Stimulated activated CD4-positive, alpha-beta T cell treated with anti-CD3 and anti-CD28 coated beads, TNF-alpha, amount 100 ng/mL, for 1 hour (primary cell): ENCODE data around the gene ABCB4.

Experiments used
- DNase-seq, 3 donors: peaks; one replicate each; pipeline ENCODE4 v3.0.0-alpha.2; 2020; ENCODE audit warnings: low read depth in 3 of 3, low spot score in 1 of 3

Gene ABCB4

DNA sequence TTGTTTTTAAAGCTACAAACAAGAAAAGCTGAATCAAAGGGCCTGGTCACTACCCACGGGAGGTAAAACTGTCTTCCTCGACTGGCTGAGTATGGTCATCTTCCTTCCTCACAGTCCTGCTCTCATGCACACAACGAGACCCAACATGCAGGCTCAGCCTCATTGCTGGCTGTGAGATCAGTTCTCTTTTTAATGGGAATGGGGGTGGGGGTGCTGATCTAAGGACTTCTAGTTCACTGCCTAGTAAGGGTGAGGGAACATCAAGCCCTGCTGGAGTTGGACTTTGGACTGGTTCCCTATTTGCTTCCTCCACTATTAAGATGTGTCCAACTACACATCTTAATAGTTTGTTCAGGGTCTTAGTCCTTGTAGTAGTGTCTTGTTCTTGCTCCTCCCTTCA is 48.2 kb downstream of the ABCB4 start:
- DNase-seq = no peak

DNA sequence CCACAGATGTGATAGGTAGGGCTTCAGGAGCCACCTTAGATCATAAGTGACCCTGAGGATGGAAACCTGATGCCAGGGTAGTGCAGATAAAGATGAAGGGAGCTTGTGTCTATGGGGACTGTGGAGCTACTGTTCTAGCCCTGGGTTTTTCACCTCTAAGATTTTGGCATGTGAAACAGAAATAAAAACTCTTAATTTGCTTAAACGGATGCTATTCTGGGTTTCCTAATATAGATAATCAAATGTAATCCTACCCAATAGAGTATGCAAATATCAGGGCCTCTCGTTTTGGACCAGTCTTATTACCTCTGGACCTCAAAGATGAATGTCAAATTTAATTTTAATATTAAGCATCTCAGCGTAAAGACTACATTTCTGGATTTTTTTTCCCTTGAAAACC is 49.3 kb downstream of the ABCB4 start:
- no peak for DNase-seq

DNA sequence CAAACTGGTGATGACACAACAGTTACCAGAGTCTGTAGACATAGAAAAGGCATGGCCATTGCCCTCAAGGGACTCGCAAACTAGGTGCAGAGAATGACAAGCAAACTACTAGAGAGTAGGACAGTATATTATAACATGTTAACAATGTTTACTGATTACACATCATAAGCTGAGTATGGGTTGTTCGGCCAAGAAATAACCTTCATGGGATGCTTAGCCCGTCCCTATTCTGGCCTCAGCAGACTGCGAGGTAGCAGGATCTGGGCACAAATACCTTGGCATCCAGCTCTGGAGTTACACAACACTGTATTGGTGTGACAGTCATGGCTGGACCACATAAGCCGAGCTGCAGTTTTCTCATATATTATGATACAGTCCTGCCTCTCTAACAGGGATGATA is 51.4 kb downstream of the ABCB4 start:
- DNase-seq = no peak

DNA sequence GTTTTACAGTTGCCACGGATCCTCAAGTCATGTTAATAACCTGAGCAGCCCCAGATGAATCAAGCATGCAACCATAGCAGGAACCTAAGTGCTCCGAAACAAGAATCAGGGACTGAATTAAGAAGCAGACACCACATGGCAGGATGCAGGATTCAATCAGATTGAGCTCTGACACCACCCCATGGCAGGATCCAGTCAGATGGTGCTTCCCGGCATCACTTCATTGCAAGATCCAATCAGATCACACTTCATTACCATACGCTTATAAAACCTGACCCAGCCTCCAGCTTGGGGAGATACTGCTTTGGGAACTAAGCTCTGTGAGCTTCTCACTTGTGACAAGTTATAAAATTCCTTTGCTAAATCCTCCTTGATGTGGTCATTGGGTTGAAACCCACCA is 55.3 kb downstream of the ABCB4 start:
- no peak for DNase-seq

DNA sequence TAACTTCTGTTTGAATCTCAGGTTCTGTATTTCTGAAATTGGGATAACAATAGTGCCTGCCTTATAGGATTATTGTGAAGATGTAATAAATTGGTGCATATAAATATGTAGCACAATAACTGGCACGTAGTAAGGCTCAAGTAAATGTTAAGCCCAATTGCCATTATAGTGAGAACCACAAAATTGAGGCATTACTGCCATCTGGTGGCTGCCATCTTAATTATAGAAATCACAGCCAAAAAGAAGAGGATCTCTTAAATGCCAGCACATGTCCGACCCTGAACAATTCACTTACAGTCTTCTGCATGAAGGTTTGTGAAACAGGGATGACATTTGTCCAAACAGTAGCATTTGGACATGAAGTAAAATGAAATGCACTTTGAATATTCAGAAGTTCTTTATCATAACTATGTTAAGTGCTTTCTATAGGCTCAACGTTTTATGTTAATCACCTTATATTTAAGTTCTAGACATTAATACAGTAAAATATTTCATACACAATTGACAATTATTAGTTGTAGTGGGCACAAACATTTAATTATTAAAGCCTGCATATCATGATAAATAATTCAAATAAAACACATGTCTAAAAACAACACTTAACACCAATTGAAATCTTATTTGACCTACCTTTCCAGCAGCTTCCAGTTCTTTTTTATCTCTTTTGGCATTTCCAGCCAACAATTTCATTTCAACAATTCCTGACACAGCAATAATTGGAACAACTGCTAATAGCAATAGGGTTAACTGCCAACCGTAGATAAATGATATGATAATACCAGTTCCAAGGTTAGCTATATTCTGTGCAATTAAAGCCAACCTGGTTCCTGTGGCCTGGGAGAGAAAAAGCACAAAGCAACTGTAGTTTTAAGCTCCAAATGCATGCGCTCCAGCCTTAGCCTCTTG is 58.5 kb downstream of the ABCB4 start:
- DNase-seq = peak; percentile 24 to 37 (median 29)

DNA sequence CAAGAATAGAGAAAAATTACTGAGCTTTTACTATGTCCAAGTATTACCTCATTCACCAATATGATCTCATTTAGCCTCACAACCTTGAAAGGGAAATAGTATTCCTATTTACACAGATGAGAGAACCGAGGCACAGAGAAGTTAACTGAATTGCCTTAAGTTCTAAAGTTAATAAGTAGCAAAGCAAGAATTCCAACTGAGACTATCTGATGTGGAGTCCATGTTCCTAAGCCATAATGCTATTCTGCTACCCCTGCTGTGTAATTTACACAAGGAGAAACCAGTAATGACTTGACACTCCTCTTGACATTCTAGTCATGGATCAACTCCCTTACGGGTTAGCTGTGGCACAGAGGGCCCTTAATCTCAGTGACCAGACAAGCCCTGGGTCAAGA is 60.7 kb downstream of the ABCB4 start:
- DNase-seq = no peak

DNA sequence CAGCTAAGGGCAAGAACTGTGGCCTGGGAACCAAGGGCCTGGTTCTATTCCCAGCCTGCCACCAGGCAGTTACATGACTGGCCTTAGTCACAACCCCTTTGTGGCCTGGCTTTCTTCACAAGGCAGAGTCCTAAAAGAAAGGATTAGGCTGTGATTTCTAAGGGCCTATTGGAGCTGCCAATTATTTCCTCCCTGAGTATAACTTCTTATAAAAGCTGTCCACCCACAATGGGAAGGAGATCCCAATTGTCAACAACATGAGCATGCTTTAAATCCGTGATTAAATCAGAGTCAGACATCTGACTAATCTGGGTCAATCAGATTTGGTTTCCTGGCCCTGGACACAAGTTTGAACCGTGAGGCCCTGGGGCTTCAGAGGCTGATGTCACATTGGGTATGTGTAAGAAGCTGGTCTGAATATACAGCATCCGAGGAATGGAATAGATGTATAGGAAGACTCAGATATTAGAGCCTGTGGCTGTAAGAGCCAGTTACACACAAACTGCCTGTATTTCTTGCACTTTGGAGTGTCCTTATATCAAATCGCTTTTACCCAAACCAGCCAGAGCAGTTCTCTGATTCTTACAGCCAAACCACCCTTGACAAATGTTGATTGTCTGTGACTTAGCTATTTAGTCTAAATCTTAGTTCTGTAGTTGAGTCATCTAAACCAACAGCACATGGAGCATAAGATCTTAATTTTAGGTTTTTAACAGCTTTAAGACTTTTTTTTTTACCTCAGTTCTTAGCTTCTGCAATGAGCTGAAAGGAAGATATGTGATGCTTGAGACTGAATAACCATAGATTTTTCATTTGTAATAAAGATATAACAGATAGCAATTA is 61.3 kb downstream of the ABCB4 start:
- DNase-seq = no peak

DNA sequence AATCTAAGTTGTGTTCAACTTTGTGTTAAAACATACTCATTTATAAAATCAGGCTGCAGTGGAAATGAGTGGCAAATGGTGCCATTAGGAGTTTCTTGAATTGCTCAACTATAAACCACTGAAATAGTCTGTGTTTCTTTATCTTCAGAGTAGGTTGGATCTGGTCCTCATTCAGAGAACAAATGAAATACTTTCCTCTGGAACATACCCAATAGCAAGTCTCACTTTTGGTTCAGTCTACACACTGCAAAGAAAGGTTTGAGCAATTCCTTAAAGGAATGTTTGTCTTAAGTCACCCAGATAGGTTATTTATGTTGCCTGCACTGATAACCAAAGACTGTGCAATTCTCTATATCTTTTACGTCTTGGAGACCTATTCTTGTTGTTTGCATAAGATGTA is 62.5 kb downstream of the ABCB4 start:
- DNase-seq = no peak

DNA sequence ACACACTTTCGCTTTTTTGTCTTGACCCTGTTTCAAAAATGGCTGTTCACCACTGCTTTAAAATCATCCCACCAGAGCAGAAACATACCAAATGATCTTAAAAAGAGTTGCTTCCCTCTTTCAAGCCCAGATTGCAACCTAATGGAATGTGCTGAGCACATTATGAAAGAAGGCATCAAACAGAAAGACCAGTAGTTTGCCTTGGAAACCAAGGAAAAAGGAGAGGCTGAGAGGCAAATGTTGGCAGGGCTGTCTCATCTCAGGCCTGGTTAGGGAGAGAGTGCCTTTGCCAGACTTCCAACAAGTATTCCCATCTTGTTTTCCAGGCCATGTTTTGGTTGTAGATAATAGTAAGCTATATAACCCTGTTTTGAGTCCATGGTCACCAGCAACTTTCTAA is 64.3 kb downstream of the ABCB4 start:
- DNase-seq = no peak

DNA sequence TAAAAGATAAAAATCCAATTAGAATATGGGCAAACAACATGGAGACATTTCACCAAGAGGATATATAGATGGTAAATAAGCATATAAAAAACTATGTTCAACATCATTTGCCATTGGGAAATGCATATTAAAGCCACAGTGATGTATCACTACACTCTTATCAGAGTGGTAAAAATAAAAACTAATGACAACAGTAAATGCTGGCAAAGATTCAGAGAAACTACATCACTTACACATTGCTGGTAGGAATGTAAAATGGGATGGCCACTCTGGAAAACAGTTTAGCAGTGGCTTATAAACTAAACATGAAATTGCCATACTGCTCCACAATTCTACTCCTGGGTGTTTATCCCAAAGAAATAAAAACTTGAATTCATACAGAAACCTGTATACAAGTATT is 70.8 kb downstream of the ABCB4 start:
- no peak for DNase-seq

DNA sequence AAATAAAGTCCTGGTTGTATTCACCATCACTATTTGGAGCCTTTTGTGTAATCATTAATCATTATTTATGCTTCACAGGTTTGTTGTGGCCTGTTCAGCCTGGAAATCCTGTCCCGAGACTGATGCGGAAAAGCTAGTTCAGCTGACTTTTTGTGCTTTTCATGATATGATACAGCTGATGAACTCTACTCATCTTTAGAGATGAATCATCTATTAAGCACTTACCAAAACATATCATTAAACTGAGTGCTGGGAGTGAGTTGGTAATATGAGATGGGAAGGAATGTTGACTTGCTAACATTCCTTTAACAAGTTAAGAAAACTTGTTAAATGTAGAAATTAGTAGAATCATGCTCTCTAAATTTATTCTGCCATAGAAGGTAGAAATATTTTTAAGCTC is 77.0 kb downstream of the ABCB4 start:
- DNase-seq = no peak

DNA sequence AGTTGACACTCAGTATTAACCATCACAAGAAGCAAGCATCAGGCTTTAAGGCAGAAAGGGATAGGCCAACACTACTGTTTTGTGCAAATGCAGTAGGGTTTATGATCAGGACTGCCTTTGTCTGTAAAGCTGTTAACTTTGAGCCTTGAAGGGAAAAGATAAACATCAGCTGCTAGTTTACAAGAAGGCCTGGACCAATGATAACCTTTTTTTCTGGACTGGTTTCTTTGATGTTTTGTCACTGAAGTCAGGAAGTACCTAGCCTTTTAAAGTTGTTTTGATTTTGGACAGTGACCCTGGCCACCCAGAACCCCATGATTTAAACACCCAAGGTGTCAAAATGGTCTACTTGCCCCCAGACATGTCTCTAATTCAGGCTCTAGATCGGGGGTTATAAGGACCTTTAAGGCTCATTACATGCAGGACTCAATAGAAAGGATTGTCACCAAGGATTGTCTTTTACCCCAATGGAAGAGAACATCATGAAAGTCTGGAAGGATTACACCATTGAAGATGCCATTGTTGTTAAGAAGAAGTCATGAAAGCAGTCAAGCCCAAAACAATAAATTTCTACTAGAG is 79.9 kb downstream of the ABCB4 start:
- no peak for DNase-seq

DNA sequence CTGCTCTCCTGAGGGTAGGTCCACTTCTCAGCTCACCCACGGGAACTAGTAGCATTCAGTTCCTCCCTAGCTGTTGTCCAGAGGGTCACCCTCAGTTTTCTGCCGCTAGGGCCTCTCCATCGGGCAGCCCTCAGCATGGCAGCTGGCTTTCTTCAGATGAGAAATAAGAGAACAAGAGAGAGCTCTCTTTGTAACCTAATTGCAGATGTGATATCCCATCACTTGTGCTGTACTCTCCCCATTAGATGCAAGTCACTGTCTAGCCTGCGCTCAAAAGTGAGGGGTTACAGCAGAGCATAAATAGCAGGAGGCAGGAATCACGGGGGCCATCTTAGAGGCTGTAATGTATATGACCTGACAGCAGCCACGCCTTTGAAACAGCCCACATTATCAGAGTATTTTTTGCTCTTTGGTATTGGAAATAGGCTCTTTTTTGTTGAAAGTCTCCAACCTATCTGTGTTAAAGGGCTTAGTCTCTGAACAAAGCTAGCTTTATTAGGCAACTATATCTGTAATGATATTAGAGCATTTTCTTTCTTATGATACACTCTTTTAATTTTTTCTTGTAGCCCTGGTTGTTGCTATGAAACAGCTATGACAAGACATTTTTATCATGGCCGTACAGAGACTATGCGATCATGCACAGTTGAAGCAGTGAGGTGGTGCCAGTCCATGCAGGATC is 84.3 kb downstream of the ABCB4 start:
- DNase-seq = no peak

DNA sequence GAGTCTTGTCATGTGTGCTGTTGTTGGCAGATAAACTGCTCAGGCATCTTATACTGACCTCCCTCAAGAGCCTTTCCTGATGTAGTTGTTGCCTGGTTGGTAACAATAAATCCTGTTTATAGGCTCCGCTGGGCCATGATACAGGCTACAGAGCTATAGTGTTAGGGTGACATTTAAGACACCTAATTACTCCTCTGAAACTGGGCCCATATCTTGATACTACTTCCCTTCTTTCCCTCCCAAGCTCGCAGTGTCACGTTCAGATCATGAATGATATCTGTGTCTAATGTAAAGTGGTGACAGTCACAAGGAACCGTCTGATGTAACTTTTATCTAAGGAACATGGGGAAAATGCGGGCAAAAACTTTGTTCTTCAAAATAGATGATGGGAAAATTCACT is 94.6 kb downstream of the ABCB4 start:
- DNase-seq = no peak

DNA sequence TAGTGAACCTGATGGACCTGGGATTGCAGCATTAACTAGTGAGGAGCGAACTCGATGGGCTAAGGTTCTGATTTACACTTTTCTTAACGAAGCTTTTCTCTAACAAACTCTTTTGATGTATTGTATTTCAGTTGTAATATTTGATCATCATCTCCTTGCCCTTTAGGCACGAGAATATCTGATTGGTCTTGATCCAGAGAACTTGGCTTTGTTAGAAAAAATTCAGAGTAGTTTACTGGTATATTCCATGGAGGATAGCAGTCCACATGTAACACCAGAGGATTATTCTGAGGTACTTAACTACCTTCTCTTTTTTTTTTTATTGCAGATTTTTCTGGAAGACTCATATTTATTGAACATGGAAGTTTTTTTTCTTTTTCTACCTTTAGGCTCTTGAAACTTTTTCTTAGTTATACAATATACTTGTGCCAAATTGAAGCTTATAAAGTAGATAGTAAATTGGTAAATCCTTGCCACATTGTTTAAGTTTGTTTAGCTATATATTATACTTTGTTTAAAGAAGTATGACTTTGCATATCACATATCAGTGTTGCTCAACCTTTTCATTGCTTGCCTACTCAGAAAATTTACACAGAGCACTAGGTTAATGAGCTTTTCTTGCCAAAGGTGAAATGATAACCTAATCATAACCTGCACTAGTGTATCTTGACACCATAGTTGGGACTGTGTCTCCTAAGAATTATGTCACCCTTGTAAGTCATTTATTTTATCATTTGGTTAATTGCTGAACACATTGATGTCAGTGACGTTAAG is 99.6 kb downstream of the ABCB4 start:
- DNase-seq = no peak

DNA sequence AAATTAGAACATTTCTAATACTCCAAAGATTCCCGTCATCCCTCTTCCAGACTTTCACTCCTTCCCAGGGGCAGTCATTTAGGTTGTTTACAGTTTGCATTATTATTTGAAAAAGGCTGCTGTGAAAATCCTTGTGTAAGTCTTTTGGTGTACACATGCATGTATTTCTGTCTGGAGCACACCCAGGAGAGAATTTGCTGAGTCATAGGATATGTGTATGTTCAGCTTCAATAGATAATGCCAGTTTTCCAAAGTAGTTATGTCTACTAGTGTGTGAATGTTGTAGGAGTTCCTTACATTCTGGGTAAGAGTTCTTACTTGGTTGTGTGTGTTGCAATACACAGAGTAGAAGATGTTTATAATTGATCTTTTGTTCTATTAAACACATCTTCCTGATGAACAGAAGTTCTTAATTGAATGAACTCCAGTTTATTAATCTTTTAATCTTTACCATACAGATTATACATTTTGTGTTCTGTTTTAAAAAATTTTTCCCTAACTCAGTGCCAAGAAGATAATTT is 104.8 kb downstream of the ABCB4 start:
- no peak for DNase-seq

DNA sequence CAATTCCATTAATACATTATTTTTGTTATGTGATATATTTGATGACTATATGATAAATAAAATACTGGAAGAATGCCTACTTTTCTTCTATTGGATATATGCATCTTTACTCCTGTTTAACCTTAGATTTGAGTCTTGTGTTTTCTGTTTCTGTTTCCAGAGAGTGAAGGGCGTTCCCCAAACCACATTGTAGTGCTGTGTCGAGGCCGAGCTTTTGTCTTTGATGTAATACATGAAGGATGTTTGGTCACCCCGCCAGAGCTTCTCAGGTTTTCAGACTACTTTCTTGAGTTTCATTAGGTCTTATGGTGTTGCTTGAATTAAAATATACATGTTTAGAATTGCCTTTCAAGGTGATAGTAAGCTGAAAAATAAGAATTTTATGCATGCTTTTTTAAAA is 106.3 kb downstream of the ABCB4 start:
- DNase-seq = no peak

DNA sequence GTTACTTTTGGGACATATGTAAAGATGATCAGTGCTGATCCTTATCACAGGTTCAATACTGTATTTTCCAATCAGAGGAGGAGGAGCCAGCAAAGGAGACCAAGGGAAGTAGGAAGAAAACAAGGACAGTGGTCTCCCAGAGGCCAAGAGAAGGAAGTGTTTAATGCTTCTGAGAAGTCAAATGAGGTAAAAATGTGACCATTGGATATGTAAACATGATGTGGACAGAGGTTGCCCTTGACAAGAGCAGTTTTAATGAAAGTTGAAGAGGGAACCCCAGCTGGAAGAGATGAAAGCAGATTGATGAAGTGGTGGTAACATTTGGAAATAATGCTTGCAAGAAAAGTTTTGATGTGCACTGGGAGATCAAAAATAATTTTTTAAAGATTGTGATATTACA is 111.2 kb downstream of the ABCB4 start:
- no peak for DNase-seq

DNA sequence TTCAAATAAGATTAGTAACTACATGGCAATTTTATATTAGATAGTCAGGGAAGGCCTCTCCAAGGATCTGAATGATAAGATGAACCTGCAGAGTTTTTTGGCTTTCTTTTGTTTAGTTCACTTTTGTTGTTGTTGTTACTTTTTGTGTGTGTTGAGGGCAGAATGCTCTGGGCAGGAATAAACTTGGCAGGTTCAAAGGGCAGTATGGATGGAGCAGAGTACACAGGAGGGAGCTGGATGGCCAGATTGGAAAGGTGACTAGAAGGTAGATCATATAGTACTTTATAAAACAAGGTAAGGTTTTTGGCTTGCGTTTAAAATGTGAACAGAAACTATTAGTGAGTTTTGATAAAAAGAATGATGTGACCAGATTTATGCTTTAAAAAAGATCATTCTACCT is 112.1 kb downstream of the ABCB4 start:
- DNase-seq = no peak

DNA sequence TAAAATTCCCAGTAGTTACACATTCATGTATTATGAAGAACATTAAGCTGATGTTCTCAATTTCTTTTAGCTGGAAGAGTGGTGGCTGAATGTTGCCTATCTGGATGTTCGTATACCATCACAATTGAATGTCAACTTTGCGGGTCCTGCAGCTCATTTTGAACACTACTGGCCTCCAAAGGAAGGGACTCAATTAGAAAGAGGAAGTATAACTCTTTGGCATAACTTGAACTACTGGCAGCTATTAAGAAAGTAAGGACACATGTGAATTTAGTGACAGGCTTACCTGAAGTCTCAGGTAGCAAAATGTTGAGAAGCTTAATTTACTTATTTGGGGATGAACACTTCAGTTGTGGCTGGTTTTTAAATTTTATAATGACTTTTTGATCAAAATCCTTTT is 114.2 kb downstream of the ABCB4 start:
- no peak for DNase-seq
